Measurements from ENCODE around the gene TEX26. TPM values are rescaled to one million over a fixed set of nuclear protein-coding genes. Genes with fewer than 3 reads are reported as not detected.
A peak's percentile ranks its signal among the peaks of the same experiment; 100 is the strongest.

The TEX26 gene
- total RNA-seq, 2 donors from 2014 or later, result not detected

DNA sequence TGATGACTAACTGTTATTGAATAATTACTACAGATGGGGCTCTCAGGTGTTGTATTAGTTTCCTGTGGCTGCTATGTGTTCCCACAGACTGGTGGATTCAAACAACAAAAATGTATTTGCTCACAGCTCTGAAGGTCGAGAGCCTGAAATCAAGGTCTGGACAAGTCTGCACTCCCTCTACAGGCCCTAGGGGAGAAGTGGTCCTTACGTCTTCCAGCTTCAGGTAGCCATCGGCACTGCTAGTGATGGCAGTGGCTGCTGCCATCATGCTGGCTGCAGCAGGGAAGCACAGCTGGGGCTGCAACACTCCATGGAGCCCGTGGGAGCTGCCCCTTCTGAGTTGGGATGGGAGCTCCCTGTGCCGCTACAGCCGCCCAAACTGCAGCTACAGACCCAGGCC is 1.9 kb downstream of the TEX26 start:
- Mint-ChIP-seq H3K9me3 (no peaks in the 10 kb centered on the region), H3K27ac (no peak overlapping the region), H3K4me1 (peaks cover 9% of the 10 kb centered on the region), H3K4me3 (no peak overlapping the region), H3K36me3 (ENCODE audit: low read depth) (no peaks in the 10 kb centered on the region), H3K27me3 (ENCODE audit: insufficient read depth) (peaks cover 43% of the 10 kb centered on the region)
- 59 to 70% methylated on average over 3 to 6 of the region's 6 CpGs for WGBS, 2 experiments (ENCODE audit: insufficient coverage in 1 of 2, insufficient read length in 1 of 2)
- Histone ChIP-seq H3K4me3 (ENCODE audit: low read length) (no peak overlapping the region), H3K27me3 (ENCODE audit: control insufficient read depth, insufficient read depth, low read length, poor library complexity, severe bottlenecking) (peaks cover 13% of the 10 kb centered on the region), H3K36me3 (ENCODE audit: control insufficient read depth, insufficient read depth, low read length) (no peaks in the 10 kb centered on the region), H3K27ac (ENCODE audit: low read depth, low read length) (no peak overlapping the region), H3K9me3 (ENCODE audit: control insufficient read depth, low read length) (peaks cover 14% of the 10 kb centered on the region), H3K9ac (ENCODE audit: extremely low read depth, low read length, poor library complexity, severe bottlenecking) (no peak overlapping the region), H3K4me1 (ENCODE audit: control insufficient read depth, insufficient read depth, low read length) (peaks cover 4% of the 10 kb centered on the region)
- TF ChIP-seq, protein P1, sequence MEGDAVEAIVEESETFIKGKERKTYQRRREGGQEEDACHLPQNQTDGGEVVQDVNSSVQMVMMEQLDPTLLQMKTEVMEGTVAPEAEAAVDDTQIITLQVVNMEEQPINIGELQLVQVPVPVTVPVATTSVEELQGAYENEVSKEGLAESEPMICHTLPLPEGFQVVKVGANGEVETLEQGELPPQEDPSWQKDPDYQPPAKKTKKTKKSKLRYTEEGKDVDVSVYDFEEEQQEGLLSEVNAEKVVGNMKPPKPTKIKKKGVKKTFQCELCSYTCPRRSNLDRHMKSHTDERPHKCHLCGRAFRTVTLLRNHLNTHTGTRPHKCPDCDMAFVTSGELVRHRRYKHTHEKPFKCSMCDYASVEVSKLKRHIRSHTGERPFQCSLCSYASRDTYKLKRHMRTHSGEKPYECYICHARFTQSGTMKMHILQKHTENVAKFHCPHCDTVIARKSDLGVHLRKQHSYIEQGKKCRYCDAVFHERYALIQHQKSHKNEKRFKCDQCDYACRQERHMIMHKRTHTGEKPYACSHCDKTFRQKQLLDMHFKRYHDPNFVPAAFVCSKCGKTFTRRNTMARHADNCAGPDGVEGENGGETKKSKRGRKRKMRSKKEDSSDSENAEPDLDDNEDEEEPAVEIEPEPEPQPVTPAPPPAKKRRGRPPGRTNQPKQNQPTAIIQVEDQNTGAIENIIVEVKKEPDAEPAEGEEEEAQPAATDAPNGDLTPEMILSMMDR (conservative IDR thresholded peaks at IDR 0.05), result peak; percentile 78
- peak; percentile 78 for DNase-seq

DNA sequence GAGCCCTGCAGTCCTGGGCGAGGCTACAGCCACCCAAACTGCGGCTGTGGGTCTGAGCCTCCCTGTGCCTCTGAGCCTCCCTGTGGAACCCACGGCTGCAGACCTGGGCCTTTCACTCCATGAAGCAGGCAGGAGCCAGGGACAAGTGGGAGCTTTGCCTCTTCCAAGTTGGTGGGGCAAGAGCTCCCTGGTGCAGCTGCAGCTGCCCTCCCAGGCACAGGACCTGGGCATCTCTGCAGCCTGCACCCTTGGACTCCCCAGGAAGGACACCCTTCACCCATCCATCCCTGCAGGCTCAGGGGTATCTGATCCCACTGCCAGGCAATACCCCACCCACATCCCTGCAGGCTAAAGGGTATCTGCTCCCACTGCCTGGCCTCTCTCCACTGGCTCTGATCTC is 2.3 kb downstream of the TEX26 start:
- no peaks in the 10 kb centered on the region for H3K36me3 ChIP-seq (ENCODE audit: control insufficient read depth, insufficient read depth, low read length)
- TF ChIP-seq, protein P1 (conservative IDR thresholded peaks at IDR 0.05), result no peak
- Mint-ChIP-seq H3K4me3 (no peak overlapping the region), H3K4me1 (peaks cover 9% of the 10 kb centered on the region), H3K27ac (no peak overlapping the region), H3K9me3 (no peaks in the 10 kb centered on the region), H3K27me3 (ENCODE audit: insufficient read depth) (peaks cover 43% of the 10 kb centered on the region), H3K36me3 (ENCODE audit: low read depth) (no peaks in the 10 kb centered on the region)
- H3K4me3 ChIP-seq (ENCODE audit: low read length), result no peak overlapping the region
- H3K9me3 ChIP-seq (ENCODE audit: control insufficient read depth, low read length), result peaks cover 14% of the 10 kb centered on the region
- WGBS, 2 experiments (ENCODE audit: insufficient coverage in 1 of 2, insufficient read length in 1 of 2), result 91 to 100% methylated on average over 3 of the region's 3 CpGs
- H3K9ac ChIP-seq (ENCODE audit: extremely low read depth, low read length, poor library complexity, severe bottlenecking), result no peak overlapping the region
- H3K4me1 ChIP-seq (ENCODE audit: control insufficient read depth, insufficient read depth, low read length), result peaks cover 4% of the 10 kb centered on the region
- DNase-seq, result no peak
- no peak overlapping the region for H3K27ac ChIP-seq (ENCODE audit: low read depth, low read length)
- H3K27me3 ChIP-seq (ENCODE audit: control insufficient read depth, insufficient read depth, low read length, poor library complexity, severe bottlenecking), result peaks cover 13% of the 10 kb centered on the region

- Histone ChIP-seq H3K4me3 (ENCODE audit: low read length) (no peak overlapping the region), H3K27me3 (ENCODE audit: control insufficient read depth, insufficient read depth, low read length, poor library complexity, severe bottlenecking) (peaks cover 4% of the 10 kb centered on the region), H3K9me3 (ENCODE audit: control insufficient read depth, low read length) (peaks cover 14% of the 10 kb centered on the region), H3K36me3 (ENCODE audit: control insufficient read depth, insufficient read depth, low read length) (no peaks in the 10 kb centered on the region), H3K27ac (ENCODE audit: low read depth, low read length) (no peak overlapping the region), H3K4me1 (ENCODE audit: control insufficient read depth, insufficient read depth, low read length) (peaks cover 4% of the 10 kb centered on the region), H3K9ac (ENCODE audit: extremely low read depth, low read length, poor library complexity, severe bottlenecking) (no peak overlapping the region)
- H3K27ac Mint-ChIP-seq, result no peak overlapping the region
- 91 to 96% methylated on average over 4 of the region's 4 CpGs for WGBS, 2 experiments (ENCODE audit: insufficient coverage in 1 of 2, insufficient read length in 1 of 2)
- peaks cover 9% of the 10 kb centered on the region for H3K4me1 Mint-ChIP-seq
- TF ChIP-seq, protein P1 (conservative IDR thresholded peaks at IDR 0.05), result no peak
- no peaks in the 10 kb centered on the region for H3K9me3 Mint-ChIP-seq
- H3K27me3 Mint-ChIP-seq (ENCODE audit: insufficient read depth), result peaks cover 30% of the 10 kb centered on the region
- DNase-seq, result no peak
- no peak overlapping the region for H3K4me3 Mint-ChIP-seq
- no peaks in the 10 kb centered on the region for H3K36me3 Mint-ChIP-seq (ENCODE audit: low read depth)
These were observed 4.5 kb downstream of the TEX26 start for GRCh38 chr13:30936971-30937370.

Data from endodermal cell (in vitro differentiated cells).